T-helper 17 cell (primary cell): Measurements from ENCODE around the gene GRK2. TPM values are rescaled to one million over a fixed set of nuclear protein-coding genes. Genes with fewer than 3 reads are reported as not detected.

Experiments
- total RNA-seq, 4 donors: library from RNA in 2 of 4; stranded (reverse) in 2 of 4; gene quantifications; one replicate each; pipeline ENCODE4 v1.2.3 and lab custom pipeline; 2022 to 2026

The GRK2 gene
- total RNA-seq, 2 donors from 2014 or later = 264 to 276 TPM

Other genes starting within 250 kb of the GRK2 start
- not detected for gene SYT12, start 243.3 kb upstream of the GRK2 start, total RNA-seq
- not detected for gene RHOD, start 209.6 kb upstream of the GRK2 start, total RNA-seq
- gene KDM2A, start 147.2 kb upstream of the GRK2 start, total RNA-seq = 100 to 1,000 TPM; 366 to 425 TPM
- gene ANKRD13D, start 22.8 kb downstream of the GRK2 start, total RNA-seq = 100 to 1,000 TPM; 174 to 220 TPM
- 10 to 100 TPM; 12.8 to 17.8 TPM for gene SSH3, start 37.1 kb downstream of the GRK2 start, total RNA-seq
- gene POLD4, start 87.1 kb downstream of the GRK2 start, total RNA-seq = 10 to 100 TPM; 45.9 to 61.0 TPM
- gene CLCF1, start 107.1 kb downstream of the GRK2 start, total RNA-seq = 1 to 10 TPM; 7.3 to 7.5 TPM
- gene RAD9A, start 125.5 kb downstream of the GRK2 start, total RNA-seq = 10 to 100 TPM; 21.5 to 40.5 TPM
- gene PPP1CA, start 135.4 kb downstream of the GRK2 start, total RNA-seq = 100 to 1,000 TPM; 133 to 146 TPM
- 100 to 1,000 TPM; 251 to 262 TPM for gene TBC1D10C, start 137.6 kb downstream of the GRK2 start, total RNA-seq
- gene CARNS1, start 149.2 kb downstream of the GRK2 start, total RNA-seq = 1 to 10 TPM; 4.5 to 7.5 TPM
- 10 to 100 TPM; 47.8 to 62.7 TPM for gene RPS6KB2, start 162.0 kb downstream of the GRK2 start, total RNA-seq
- 100 to 1,000 TPM; 170 to 184 TPM for gene PTPRCAP, start 171.2 kb downstream of the GRK2 start, total RNA-seq
- 10 to 100 TPM; 46.1 to 75.4 TPM for gene CORO1B, start 177.0 kb downstream of the GRK2 start, total RNA-seq
- gene GPR152, start 186.3 kb downstream of the GRK2 start, total RNA-seq = not detected
- gene CABP4, start 188.9 kb downstream of the GRK2 start, total RNA-seq = 10 to 100 TPM in 1 of 2 donors, 1 to 10 TPM in 1; 7.5 to 12.1 TPM
- gene TMEM134, start 202.8 kb downstream of the GRK2 start, total RNA-seq = 10 to 100 TPM; 48.7 to 65.6 TPM
- gene AIP, start 216.6 kb downstream of the GRK2 start, total RNA-seq = 100 to 1,000 TPM in 1 of 2 donors, 10 to 100 TPM in 1; 98.3 to 109 TPM
- gene PITPNM1, start 238.9 kb downstream of the GRK2 start, total RNA-seq = 100 to 1,000 TPM; 109 to 121 TPM
- gene CDK2AP2, start 241.7 kb downstream of the GRK2 start, total RNA-seq = 10 to 100 TPM; 33.8 to 45.6 TPM